Epidermal melanocyte (primary cell): ENCODE results near the gene RNF44.

ENCODE experiments used
- DNase-seq: peaks from one replicate; pipeline ENCODE4 v3.0.0; 2011; ENCODE audit warnings: low spot score; ENCODE audit not compliant: insufficient read length

Gene RNF44

DNA sequence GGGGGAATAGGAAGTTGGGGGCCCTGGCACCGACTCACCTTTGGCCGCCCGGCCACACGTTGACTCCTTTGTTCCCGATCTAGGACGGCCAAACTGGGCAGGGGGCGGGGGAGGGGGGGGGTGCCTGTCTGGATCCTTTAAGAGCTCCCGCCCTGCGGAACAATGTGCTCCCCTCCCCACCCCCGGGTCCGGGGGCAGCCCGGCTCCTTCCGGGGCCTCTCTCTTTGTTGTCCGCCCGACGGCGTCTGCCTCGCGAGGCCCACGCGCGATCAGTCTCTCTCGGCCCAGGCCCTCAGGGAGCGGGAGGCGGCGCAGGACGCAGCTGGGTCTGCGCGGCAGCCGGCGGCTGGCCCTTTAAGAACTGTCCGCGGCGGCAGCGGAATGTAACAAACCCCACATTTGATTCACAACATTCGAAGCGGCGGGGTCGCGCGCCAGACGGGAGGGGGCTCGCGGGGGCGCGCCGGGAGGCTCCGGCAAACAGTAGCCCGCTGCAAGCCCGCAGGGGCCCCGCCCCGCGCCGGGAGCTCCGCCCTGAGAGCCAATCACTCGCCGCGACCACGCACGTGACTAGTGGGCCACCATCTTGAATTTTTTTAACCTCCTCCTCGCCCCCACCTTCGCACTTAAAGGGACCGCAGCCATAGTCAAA lies at the start of gene RNF44:
RNF44 (minus strand) TSS at position 501 of the 652 bp plus-strand sequence. CDS start 4,930 bp downstream, outside the sequence.
- peak; percentile 95 for DNase-seq

DNA sequence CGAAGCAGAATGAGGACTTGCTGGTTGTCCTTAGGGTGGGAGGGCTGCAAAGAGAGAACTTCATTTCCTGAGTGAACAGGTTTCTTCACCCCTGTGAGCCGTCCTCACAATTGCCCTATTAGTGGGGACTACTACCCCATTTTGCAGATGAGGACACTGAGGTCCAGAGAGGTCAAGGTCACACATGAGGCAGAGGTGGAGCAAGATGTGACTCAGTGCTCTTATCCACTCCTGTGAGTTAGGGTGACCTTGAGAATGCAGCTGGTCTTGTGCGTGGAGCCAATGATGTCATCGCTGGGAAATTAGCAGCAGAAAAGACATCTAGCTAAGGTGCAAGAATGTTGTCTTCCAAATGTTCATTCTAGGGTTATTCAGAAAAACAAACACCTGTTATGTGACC lies 45.9 kb upstream of the RNF44 start:
- DNase-seq: no peak

GRCh38 chr5:176581361-176581760 lies 44.2 kb upstream of the RNF44 start:
- DNase-seq: no peak

- no peak for DNase-seq
Measured at GRCh38 chr5:176579323-176579722, 42.1 kb upstream of the RNF44 start.

DNA sequence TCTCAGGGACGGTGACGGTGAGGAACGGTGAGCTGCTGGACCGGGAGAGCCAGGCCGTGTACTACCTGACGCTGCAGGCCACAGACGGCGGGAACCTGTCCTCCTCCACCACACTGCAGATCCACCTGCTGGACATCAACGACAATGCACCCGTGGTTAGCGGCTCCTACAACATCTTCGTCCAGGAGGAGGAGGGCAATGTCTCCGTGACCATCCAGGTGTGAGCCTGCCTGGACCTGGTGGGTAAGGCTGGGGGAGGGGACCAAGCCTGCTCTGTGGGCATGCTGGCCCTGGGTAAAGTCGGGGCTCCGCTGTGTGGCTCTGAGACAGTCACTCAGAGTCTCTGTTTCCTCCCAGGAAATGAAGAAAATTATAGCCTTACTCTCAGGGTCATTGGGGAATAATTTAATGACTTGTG lies 41.2 kb upstream of the RNF44 start:
- no peak for DNase-seq

DNA sequence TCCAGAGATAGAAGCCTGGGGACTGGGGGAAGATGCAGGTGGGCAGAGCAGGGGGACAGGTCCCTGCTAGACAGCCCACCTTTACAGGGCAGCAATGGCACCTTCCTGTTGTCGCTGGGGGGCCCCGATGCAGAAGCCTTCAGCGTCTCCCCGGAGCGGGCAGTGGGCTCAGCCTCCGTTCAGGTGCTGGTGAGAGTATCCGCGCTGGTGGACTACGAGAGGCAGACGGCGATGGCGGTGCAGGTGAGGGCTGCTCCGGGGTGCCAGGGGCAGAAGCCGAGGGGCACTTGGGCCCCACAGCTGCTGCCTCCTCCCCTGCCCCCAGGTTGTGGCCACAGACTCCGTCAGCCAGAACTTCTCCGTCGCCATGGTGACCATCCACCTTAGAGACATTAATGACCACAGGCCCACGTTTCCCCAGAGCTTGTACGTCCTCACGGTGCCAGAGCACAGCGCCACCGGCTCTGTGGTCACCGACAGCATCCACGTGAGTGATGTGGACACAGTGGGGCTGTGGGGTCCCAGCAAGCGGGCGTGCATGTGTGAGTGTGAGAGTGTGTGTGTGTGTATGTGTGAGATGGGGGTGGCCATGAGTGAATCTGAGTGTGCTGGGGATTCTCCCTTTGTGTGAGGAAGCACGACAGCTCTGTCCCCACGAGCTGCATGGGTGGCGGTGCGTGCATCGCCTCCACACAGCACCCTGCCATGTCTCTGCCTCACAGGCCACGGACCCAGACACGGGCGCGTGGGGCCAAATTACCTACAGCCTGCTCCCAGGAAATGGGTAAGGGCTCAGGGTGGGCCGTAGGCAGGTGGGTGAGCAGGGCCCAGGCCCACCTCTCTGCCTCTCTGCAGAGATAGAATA lies 40.3 kb upstream of the RNF44 start:
- DNase-seq: no peak

GRCh38 chr5:176575488-176576422 lies 38.6 kb upstream of the RNF44 start:
- DNase-seq: no peak

DNA sequence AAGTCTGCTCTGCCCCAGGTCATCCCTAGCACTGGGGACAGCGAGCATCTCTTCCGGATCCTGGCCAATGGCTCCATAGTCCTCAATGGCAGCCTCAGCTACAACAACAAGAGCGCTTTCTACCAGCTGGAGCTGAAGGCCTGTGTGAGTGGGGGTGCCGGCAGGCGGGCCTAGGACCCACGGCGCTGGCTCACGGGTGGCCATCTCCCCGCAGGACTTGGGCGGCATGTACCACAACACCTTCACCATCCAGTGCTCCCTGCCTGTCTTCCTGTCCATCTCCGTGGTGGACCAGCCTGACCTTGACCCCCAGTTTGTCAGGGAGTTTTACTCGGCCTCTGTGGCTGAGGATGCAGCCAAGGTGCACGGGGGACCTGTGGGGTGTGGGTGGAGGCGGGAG lies 37.9 kb upstream of the RNF44 start:
- no peak for DNase-seq

DNA sequence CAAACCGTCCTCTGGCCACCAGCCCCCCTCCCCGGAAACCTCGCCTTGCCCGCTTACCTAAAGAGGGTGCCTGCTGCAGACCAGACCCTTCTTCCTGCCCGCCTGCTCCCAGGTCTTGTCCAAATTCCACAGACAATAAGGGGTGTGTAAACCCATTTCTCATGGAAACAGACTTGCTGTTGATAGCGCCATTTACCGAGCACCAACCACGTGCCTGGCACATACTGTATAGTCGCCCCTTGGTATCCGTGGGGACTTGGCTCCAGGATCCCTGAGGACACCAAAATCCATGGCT lies 37.0 kb upstream of the RNF44 start:
- DNase-seq: no peak

DNA sequence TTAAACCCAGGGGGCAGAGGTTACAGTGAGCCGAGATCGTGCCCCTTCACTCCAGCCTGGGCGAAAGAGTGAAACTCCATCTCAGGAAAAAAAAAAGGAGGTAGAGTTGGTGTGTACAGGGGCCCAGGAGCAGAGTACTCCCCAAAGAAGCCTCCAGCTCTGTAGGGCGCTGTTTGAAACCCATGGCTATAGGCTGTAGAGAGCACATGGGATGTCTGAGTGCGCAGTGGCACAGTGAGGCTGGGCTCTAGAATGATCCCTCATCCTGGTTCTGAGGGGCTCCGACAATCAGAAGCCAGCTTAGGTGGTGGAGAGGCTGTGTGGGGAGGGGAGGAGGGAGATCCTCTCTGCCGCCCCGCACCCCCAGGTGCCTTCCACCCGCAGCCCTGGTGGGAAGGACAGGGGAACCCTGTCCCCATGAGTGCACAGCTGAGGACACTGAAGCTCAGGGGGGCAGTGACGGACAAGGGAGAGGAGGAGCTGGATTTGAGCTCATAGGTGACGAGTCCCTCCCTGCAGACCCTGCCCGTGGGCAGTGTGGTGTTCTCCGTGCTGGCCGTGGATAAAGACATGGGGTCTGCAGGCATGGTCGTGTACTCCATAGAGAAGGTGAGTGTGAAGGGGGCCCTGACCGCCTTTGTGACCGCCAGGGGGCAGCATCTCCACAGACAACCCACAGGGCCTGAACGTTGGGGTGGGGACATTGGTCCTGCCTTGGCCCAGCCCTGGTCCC lies 36.5 kb upstream of the RNF44 start:
- peak; percentile 82 for DNase-seq

- peak; percentile 11 for DNase-seq
Measured at GRCh38 chr5:176570044-176570443, 32.8 kb upstream of the RNF44 start.

DNA sequence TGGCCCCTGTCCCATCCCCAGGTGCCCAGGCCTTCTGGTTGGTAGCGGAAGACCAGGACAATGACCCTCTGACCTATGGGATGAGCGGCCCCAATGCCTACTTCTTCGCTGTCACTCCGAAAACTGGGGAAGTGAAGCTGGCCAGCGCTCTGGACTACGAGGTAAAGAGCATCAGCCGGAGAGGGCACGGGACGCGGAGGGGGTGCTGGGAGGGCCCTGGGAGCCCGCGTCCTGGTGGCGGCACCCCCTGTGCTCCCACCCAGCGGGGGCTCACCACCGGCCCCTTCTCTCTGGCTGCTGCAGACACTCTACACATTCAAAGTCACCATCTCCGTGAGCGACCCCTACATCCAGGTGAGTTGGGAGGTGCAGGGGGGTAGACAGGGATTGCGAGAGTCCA lies 31.5 kb upstream of the RNF44 start:
- DNase-seq: no peak

- no peak for DNase-seq
Measured at GRCh38 chr5:176565760-176566288, 28.6 kb upstream of the RNF44 start.

DNA sequence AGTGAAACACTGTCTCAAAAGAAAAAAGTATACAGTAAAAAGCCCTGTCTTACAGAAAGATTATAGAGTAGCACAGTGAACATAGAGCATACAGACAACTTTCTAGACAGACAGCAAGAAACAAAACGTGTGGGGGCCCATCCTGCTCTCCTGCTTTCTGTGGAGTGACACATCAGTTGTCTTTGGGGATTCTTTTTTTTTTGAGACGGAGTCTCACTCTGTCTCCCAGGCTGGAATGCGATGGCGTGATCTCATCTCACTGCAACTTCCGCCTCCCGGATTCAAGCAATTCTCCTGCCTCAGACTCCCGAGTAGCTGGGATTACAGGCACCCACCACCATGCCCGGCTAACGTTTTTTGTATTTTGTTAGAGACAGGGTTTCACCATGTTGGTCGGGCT lies 26.8 kb upstream of the RNF44 start:
- no peak for DNase-seq

GRCh38 chr5:176562189-176562588 lies 25.0 kb upstream of the RNF44 start:
- DNase-seq: no peak

GRCh38 chr5:176561259-176561658 lies 24.1 kb upstream of the RNF44 start:
- DNase-seq: no peak

DNA sequence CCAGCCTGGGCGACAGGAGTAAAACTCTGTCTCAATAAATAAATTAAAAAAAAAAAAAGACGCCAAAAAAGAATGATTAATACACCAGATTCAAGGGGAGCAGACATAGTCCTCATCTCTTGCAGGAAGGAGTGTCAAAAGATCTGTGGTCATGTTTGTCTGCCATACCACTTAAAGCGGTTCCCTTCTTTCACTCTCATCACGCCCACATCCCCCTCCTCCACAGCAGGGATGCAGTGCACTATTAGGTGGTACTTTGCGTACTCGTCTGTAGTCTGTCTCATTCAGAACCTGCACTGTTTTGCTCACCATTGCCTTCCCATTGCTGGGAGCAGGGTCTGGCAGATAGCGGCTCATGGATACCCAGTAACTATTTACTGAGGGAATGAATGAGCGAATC lies 23.2 kb upstream of the RNF44 start:
- no peak for DNase-seq

GRCh38 chr5:176559683-176560082 lies 22.5 kb upstream of the RNF44 start:
- DNase-seq: no peak

DNA sequence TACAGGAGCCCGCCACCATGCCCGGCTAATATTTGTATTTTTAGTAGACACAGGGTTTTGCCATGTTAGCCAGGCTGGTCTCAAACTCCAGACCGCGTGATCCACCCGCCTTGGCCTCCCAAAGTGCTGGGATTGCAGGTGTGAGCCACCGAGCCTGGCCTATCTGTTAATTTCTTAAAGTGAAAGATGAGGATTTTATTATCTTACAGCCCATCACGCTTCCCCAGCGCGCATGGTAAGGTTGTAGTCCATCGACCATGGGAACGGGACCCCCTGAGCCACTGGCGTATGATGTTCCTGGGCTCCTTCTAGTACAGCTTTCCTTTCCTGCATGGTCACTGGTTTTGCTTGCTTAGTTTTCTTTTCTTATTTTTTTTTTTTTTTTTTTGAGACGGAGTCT lies 20.6 kb upstream of the RNF44 start:
- no peak for DNase-seq

GRCh38 chr5:176553260-176554085 lies 16.3 kb upstream of the RNF44 start:
- no peak for DNase-seq
